ENCODE results near the gene CA5A. TPM values are rescaled to one million over a fixed set of nuclear protein-coding genes. Genes with fewer than 3 reads are reported as not detected.

The CA5A gene
- total RNA-seq, 1 donor from 2014 or later: not detected

GRCh38 chr16:87959391-87959990 lies 23.2 kb upstream of the CA5A start:
- Mint-ChIP-seq H3K27ac (ENCODE audit: unreplicated experiment) (peak overlapping the region; percentile 1), H3K27me3 (ENCODE audit: low read depth, unreplicated experiment) (no peaks in the 10 kb centered on the region), H3K36me3 (ENCODE audit: low read depth, unreplicated experiment) (peaks cover 11% of the 10 kb centered on the region), H3K9me3 (ENCODE audit: unreplicated experiment) (no peaks in the 10 kb centered on the region), H3K4me1 (ENCODE audit: low read depth, unreplicated experiment) (peaks cover 36% of the 10 kb centered on the region), H3K4me3 (ENCODE audit: unreplicated experiment) (no peak overlapping the region)
- Histone ChIP-seq H3K27me3 (ENCODE audit: insufficient read depth, low read length) (no peaks in the 10 kb centered on the region), H2AFZ (ENCODE audit: low read depth, low read length) (no peak overlapping the region), H4K20me1 (ENCODE audit: insufficient read depth, low read length) (peaks cover 18% of the 10 kb centered on the region), H3K27ac (ENCODE audit: low read depth, low read length) (no peak overlapping the region), H3K4me1 (ENCODE audit: insufficient read depth, low read length) (peaks cover 39% of the 10 kb centered on the region), H3K9me3 (ENCODE audit: insufficient read depth, low read depth, low read length) (no peaks in the 10 kb centered on the region), H3K4me2 (ENCODE audit: low read length) (no peak overlapping the region), H3K9ac (ENCODE audit: low read length) (no peak overlapping the region), H3K4me3 (ENCODE audit: insufficient read depth, low read depth, low read length) (no peak overlapping the region), H3K79me2 (ENCODE audit: insufficient read depth, low read length) (peaks cover 94% of the 10 kb centered on the region), H3K36me3 (ENCODE audit: insufficient read depth, low read length) (no peaks in the 10 kb centered on the region)
- TF ChIP-seq EZH2 (IDR thresholded peaks at IDR 0.05; ENCODE audit: insufficient read depth, low read length) (no peak), CTCF (IDR thresholded peaks at IDR 0.05; ENCODE audit: insufficient read depth, low read depth, low read length) (no peak)
- FAIRE-seq (no peak), DNase-seq (ENCODE audit: low read depth) (no peak)

GRCh38 chr16:87958632-87959031 lies 22.3 kb upstream of the CA5A start:
- H3K27me3 Mint-ChIP-seq (ENCODE audit: low read depth, unreplicated experiment): no peaks in the 10 kb centered on the region
- Histone ChIP-seq H3K4me1 (ENCODE audit: insufficient read depth, low read length) (peaks cover 34% of the 10 kb centered on the region), H3K4me2 (ENCODE audit: low read length) (no peak overlapping the region), H4K20me1 (ENCODE audit: insufficient read depth, low read length) (peaks cover 22% of the 10 kb centered on the region), H3K9me3 (ENCODE audit: insufficient read depth, low read depth, low read length) (no peaks in the 10 kb centered on the region), H3K36me3 (ENCODE audit: insufficient read depth, low read length) (peaks cover 2% of the 10 kb centered on the region), H3K9ac (ENCODE audit: low read length) (no peak overlapping the region), H3K79me2 (ENCODE audit: insufficient read depth, low read length) (peaks cover 94% of the 10 kb centered on the region), H3K4me3 (ENCODE audit: insufficient read depth, low read depth, low read length) (no peak overlapping the region), H3K27me3 (ENCODE audit: insufficient read depth, low read length) (no peaks in the 10 kb centered on the region), H3K27ac (ENCODE audit: low read depth, low read length) (no peak overlapping the region), H2AFZ (ENCODE audit: low read depth, low read length) (no peak overlapping the region)
- DNase-seq (ENCODE audit: low read depth) (no peak), FAIRE-seq (no peak)
- H3K4me1 Mint-ChIP-seq (ENCODE audit: low read depth, unreplicated experiment): peaks cover 32% of the 10 kb centered on the region
- H3K36me3 Mint-ChIP-seq (ENCODE audit: low read depth, unreplicated experiment): peaks cover 11% of the 10 kb centered on the region
- H3K4me3 Mint-ChIP-seq (ENCODE audit: unreplicated experiment): no peak overlapping the region
- H3K27ac Mint-ChIP-seq (ENCODE audit: unreplicated experiment): no peak overlapping the region
- no peaks in the 10 kb centered on the region for H3K9me3 Mint-ChIP-seq (ENCODE audit: unreplicated experiment)
- TF ChIP-seq CTCF (IDR thresholded peaks at IDR 0.05; ENCODE audit: insufficient read depth, low read depth, low read length) (no peak), EZH2 (IDR thresholded peaks at IDR 0.05; ENCODE audit: insufficient read depth, low read length) (no peak)

GRCh38 chr16:87957296-87958094 lies 21.2 kb upstream of the CA5A start:
- peaks cover 13% of the 10 kb centered on the region for H3K36me3 Mint-ChIP-seq (ENCODE audit: low read depth, unreplicated experiment)
- H3K36me3 ChIP-seq (ENCODE audit: insufficient read depth, low read length): peaks cover 2% of the 10 kb centered on the region
- peaks cover 28% of the 10 kb centered on the region for H3K4me1 Mint-ChIP-seq (ENCODE audit: low read depth, unreplicated experiment)
- peak overlapping the region; percentile 89 for H3K27ac Mint-ChIP-seq (ENCODE audit: unreplicated experiment)
- H2AFZ ChIP-seq (ENCODE audit: low read depth, low read length): no peak overlapping the region
- peaks cover 96% of the 10 kb centered on the region for H3K79me2 ChIP-seq (ENCODE audit: insufficient read depth, low read length)
- peaks cover 27% of the 10 kb centered on the region for H3K4me1 ChIP-seq (ENCODE audit: insufficient read depth, low read length)
- H3K4me2 ChIP-seq (ENCODE audit: low read length): no peak overlapping the region
- FAIRE-seq (no peak), DNase-seq (ENCODE audit: low read depth) (no peak)
- H3K27ac ChIP-seq (ENCODE audit: low read depth, low read length): no peak overlapping the region
- no peak overlapping the region for H3K4me3 Mint-ChIP-seq (ENCODE audit: unreplicated experiment)
- TF ChIP-seq EZH2 (IDR thresholded peaks at IDR 0.05; ENCODE audit: insufficient read depth, low read length) (no peak), CTCF (IDR thresholded peaks at IDR 0.05; ENCODE audit: insufficient read depth, low read depth, low read length) (no peak)
- H3K9ac ChIP-seq (ENCODE audit: low read length): peak overlapping the region; percentile 75
- H4K20me1 ChIP-seq (ENCODE audit: insufficient read depth, low read length): peaks cover 22% of the 10 kb centered on the region
- no peaks in the 10 kb centered on the region for H3K27me3 ChIP-seq (ENCODE audit: insufficient read depth, low read length)
- no peaks in the 10 kb centered on the region for H3K9me3 Mint-ChIP-seq (ENCODE audit: unreplicated experiment)
- H3K4me3 ChIP-seq (ENCODE audit: insufficient read depth, low read depth, low read length): no peak overlapping the region
- H3K27me3 Mint-ChIP-seq (ENCODE audit: low read depth, unreplicated experiment): no peaks in the 10 kb centered on the region
- H3K9me3 ChIP-seq (ENCODE audit: insufficient read depth, low read depth, low read length): no peaks in the 10 kb centered on the region
